GM12891 (cell line): ENCODE data around the gene FTO.

Source experiments
- POLR2A ChIP-seq: IDR thresholded peaks from 2 replicates; pipeline ENCODE4 v1.6.1; 2011; ENCODE audit warnings: low read depth, low read length, control low read depth
- POLR2AphosphoS5 ChIP-seq: IDR thresholded peaks from 2 replicates; pipeline ENCODE4 v1.6.1; 2011; ENCODE audit warnings: low read depth, low read length, control low read depth
- POU2F2 ChIP-seq: IDR thresholded peaks from 2 replicates; pipeline ENCODE4 v1.6.1; 2011; ENCODE audit warnings: low read depth, mild to moderate bottlenecking, control low read depth, low read length, moderate library complexity

GRCh38 chr16:53911513-53911912, 207.6 kb downstream of the FTO start:
- TF ChIP-seq POLR2A, result no peak
- TF ChIP-seq POLR2AphosphoS5, result no peak
- TF ChIP-seq POU2F2, result no peak
